Right cardiac atrium (tissue), 5 donors: ENCODE data around the gene DYNLL2. TPM values are rescaled to one million over a fixed set of nuclear protein-coding genes. Genes with fewer than 3 reads are reported as not detected.
"Not testable (repeated sequence)": the region's sequence is repeated elsewhere in the genome, so short reads cannot be mapped to it uniquely, and the experiment has no call there.

ENCODE experiments used
- ATAC-seq, 2 donors: fragments of 200-7000 bp; cut with Tn5 transposase; one replicate each; pipeline versions ENCODE4 v1.8.0 to v1.9.1; 2020; ENCODE audit warnings: moderate library complexity in 2 of 2, mild to moderate bottlenecking in 1 of 2
- DNase-seq, 3 donors: peaks; one replicate each; pipeline ENCODE4 v3.0.0-alpha.2; 2020
- H3K27ac ChIP-seq: one replicate; pipeline ENCODE4 v1.5.1; 2013; ENCODE audit warnings: mild to moderate bottlenecking, low read length, control low read depth, moderate library complexity
- H3K27me3 ChIP-seq: one replicate; pipeline ENCODE4 v1.6.1; 2013; ENCODE audit not compliant: control insufficient read depth, insufficient read depth
- H3K4me1 ChIP-seq: one replicate; pipeline ENCODE4 v1.6.1; 2013; ENCODE audit warnings: low read length; ENCODE audit not compliant: control insufficient read depth, insufficient read depth
- H3K4me3 ChIP-seq: one replicate; pipeline ENCODE4 v1.5.1; 2013; ENCODE audit warnings: low read length, control low read depth
- H3K9me3 ChIP-seq: one replicate; pipeline ENCODE4 v1.6.1; 2013; ENCODE audit warnings: low read length; ENCODE audit not compliant: control insufficient read depth
- WGBS: extraction: QIAGEN DNeasy Blood & Tissue Kit; methylation state at CpG from one replicate; pipeline ENCODE4 v1.1.7; 2013; 5-methylcytosine and 5-hydroxymethylcytosine counted together
- intact Hi-C, 4 donors: fragments of 100-400 bp; cut with DNase I; formaldehyde crosslinking; loops; one replicate each; pipeline versions ENCODE4 v1.11.0 to v1.14.0; 2022 to 2023
- polyA plus RNA-seq: library from polyadenylated mRNA; stranded (reverse); fragments of 200-250 nt; gene quantifications from one replicate; pipeline ENCODE4 v1.2.3, GENCODE V29; 2013
- total RNA-seq, 4 donors: library from RNA; stranded (reverse); fragmentation: NEBNext Ultra II Directional; extraction: Animal tissue kit (Norgen Biotek cat#: 25700); gene quantifications; one replicate each; pipeline ENCODE4 v1.2.1, GENCODE V29; 2021
- donor health status: healthy with polysubstance abuse.
- donor health status: DM: no; HTN: yes; CAD: no.
- donor health status: DM: no; HTN: no; CAD: no.
- donor health status: DM: no; HTN: yes; CAD: no; lungs with severe emphysema.
- donor health status: DM: yes; HTN: yes; CAD: no.

Gene DYNLL2
- total and polyA plus RNA-seq, 5 donors, result 58.1 to 73.4 (median 69.3) TPM

DNA sequence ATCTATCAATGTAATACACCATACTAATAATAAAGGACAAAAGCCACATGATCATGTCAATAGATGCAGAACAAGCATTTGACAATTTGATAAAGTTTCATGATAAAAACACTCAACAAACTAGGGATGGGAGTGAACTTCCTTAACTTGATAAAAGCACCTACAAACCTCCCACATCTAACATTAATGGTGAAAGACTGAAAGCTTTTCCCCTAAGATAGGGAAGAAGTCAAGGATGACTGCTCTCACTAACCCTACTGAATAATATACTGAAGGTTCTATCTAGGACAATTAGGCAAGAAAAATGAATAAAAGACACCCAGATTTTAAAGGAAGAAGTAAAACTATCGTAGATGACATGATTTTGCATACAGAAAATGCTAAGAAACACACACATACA lies 10.4 kb upstream of the DYNLL2 start:
- no peaks in the 10 kb centered on the region for H3K4me1 ChIP-seq
- no peak overlapping the region for H3K27ac ChIP-seq
- intact Hi-C loops, result no loop called here
- H3K27me3 ChIP-seq, result no peaks in the 10 kb centered on the region
- no peak for DNase-seq
- ATAC-seq, result no peak
- H3K4me3 ChIP-seq, result no peak overlapping the region
- WGBS, result 59% methylated on average over 1 of the region's 1 CpG
- H3K9me3 ChIP-seq, result no peaks in the 10 kb centered on the region

DNA sequence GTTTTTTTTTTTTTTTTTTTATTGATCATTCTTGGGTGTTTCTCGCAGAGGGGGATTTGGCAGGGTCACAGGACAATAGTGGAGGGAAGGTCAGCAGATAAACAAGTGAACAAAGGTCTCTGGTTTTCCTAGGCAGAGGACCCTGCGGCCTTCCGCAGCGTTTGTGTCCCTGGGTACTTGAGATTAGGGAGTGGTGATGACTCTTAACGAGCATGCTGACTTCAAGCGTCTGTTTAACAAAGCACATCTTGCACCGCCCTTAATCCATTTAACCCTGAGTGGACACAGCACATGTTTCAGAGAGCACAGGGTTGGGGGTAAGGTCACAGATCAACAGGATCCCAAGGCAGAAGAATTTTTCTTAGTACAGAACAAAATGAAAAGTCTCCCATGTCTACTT lies 10.0 kb upstream of the DYNLL2 start:
- intact Hi-C loops, H3K27me3 ChIP-seq, H3K9me3 ChIP-seq, DNase-seq, H3K4me1 ChIP-seq, H3K27ac ChIP-seq, H3K4me3 ChIP-seq, ATAC-seq: not testable (repeated sequence)
- WGBS, result 24% methylated on average over 7 of the region's 7 CpGs

DNA sequence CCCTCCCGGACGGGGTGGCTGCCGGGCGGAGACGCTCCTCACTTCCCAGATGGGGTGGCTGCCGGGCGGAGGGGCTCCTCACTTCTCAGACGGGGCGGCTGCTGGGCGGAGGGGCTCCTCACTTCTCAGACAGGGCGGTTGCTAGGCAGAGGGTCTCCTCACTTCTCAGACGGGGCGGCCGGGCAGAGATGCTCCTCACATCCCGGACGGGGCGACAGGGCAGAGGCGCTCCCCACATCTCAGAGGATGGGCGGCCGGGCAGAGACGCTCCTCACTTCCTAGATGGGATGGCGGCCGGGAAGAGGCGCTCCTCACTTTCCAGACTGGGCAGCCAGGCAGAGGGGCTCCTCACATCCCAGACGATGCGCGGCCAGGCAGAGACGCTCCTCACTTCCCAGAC lies 8.8 kb upstream of the DYNLL2 start:
- intact Hi-C loops, H3K9me3 ChIP-seq, ATAC-seq, H3K27ac ChIP-seq, H3K4me1 ChIP-seq, H3K27me3 ChIP-seq, H3K4me3 ChIP-seq, DNase-seq: not testable (repeated sequence)
- 94% methylated on average over 14 of the region's 28 CpGs for WGBS

DNA sequence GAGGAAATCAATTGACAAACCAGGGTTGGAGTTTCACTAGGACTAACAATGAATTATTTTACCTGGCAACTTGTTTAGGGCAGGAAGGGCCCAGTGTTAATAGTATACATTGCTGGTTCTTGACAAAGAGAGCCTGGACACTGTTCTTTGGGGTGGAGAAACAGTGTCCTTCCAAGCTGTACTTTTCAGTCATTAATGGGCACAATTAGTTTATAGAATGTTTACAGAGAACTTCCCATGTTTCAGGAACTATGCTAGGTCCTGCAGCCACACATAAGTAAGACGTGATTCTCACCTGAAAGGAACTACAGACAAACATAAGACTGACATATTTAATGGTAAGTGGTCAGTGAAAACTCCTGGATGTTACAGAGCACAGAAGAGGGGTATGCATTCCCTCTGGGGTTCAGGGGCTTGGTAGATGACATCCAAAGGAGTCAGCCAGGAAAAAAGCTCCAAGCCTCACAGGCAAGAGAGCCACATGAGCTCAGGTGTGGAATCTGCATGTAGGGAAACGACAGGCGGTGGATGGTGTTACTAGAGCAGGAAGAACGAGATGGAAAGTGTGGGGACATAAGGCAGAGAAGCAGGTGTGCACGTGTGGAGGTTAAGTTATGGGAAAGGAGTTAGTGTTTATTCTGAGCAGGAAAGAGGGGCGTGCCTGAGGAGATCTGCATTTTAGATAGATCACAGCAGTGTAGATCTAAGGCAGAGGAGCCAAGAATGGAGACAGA lies 3.8 kb upstream of the DYNLL2 start:
- WGBS, result 66% methylated on average over 6 of the region's 6 CpGs
- Histone ChIP-seq H3K4me3 (no peak overlapping the region), H3K27ac (no peak overlapping the region), H3K4me1 (no peaks in the 10 kb centered on the region), H3K9me3 (no peaks in the 10 kb centered on the region), H3K27me3 (no peaks in the 10 kb centered on the region)
- ATAC-seq, result no peak
- no peak for DNase-seq
- intact Hi-C loops, result loop anchor here (5.0 to 10.0 kb wide), 4 partner anchors 72 to 225 kb away; partner anchors contain the start of genes SRSF1 (in 4 of the 4) and MRPS23 (in 1 of the 4)

DNA sequence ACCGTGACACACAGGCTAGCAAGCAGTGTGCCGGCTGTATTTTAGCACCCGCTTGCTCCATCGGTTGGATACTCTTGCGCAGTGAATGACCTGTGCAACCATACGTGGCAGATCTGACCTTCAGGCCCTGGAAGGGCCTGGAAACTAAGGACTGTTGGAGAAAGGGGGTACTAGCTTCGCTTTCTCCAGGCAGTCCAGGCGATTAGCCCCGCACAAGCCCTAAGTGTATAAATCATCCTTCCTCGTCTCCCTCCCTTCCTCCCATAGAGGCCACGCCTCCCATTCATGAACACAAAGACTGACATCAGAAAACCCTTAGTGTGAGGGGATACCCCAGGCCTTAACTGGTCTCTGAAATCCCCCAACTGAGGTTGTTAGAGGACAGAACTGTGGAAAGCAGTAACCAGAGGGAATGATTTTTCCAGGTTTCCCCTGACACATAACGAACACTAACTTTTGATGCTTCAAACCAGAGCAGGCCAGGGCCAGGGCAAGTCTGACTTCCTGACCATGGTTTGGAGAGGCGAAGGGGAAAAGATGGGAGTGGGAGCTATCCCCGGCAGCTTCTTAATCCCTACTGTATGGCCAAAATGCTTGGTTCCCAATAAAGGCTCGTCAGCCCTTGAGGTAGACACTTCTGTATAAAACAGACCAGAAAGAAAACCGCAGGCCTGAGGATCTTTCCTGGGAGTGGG lies 1.4 kb upstream of the DYNLL2 start:
- Histone ChIP-seq H3K27me3 (no peaks in the 10 kb centered on the region), H3K4me1 (peaks cover 7% of the 10 kb centered on the region), H3K9me3 (no peaks in the 10 kb centered on the region), H3K27ac (no peak overlapping the region), H3K4me3 (no peak overlapping the region)
- intact Hi-C loops, result loop anchor here (5.0 to 10.0 kb wide), 4 partner anchors 74 to 227 kb away; partner anchors contain the start of genes SRSF1 (in 4 of the 4) and MRPS23 (in 1 of the 4)
- DNase-seq (no peak), ATAC-seq (no peak)
- 83% methylated on average over 16 of the region's 16 CpGs for WGBS

DNA sequence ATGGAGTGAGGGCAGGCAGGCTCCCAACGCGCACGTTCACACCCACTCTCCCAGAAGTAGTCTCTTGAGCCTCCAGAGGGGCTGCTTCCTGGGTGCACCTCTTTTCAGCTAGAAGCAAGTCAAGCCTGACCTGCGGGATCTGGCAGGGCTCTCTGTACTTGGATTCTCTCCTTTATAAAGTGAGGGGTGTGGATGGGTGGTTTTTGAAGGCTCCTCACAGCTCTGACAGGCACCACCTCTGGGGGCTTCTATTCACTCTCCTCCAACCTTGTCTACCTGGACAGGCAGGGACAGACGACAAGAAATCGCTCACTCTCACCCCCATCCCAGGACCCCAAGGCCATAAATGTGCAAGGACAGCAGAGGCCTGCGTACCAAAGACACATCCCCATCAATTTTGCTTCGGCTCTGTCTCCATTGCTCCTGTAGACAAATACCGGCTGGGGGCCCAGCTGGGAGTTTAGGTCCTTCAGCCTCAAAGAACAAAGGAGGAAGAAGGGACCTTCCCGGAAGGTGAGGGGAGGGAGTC lies 814 bp upstream of the DYNLL2 start:
- ATAC-seq, result no peak
- 76% methylated on average over 10 of the region's 10 CpGs for WGBS
- intact Hi-C loops, result loop anchor here (5.0 to 10.0 kb wide), 4 partner anchors 75 to 228 kb away; partner anchors contain the start of genes SRSF1 (in 4 of the 4) and MRPS23 (in 1 of the 4)

DNA sequence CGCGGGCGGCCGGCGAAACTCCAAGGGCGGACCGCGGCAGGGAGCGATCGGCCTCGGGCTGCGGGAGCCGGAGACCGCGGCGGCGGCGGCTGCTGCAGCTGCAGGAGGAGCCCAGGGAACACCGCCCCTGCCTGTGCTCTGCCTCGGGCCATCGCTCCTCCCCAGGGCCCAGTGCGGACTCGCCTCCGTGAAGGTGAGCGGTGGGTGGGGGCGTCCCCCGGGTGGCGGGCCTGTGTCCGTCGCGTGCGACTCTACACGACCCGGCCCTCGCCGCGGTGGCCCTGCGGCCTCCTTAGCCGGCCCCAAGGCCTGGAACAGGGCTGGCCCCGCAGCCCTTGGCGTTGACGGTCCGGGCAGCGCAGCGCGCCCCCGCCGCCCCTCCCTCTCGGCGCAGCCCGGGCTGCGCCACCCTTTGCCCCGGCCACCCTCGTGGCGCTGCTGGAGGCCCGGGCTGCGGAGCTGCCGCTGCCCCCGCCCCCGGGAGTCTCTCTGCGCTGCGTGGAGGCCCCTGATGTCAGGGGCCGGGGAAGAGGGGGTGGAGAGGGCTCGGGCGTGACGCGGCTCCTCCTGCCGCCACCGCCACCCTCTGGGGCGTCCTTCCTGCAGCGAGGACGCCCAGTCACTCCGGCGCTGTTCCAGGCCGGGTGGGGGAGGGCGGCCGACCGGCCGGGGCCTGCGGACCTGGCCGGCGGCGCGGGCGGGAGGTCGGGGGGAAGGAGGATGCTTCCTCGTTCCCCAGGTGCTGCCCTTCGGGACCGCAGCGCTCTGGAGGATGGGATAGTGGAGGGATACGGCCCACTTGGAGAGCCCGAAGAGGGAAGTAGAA lies 485 bp downstream of the DYNLL2 start:
- intact Hi-C loops, result loop anchor here (5.0 to 10.0 kb wide), 4 partner anchors 76 to 229 kb away; partner anchors contain the start of genes SRSF1 (in 4 of the 4) and MRPS23 (in 1 of the 4)
- peak; percentile 84 to 87 for ATAC-seq
- WGBS, result under 1% methylated on average over 92 of the region's 92 CpGs
- DNase-seq, result peak; percentile 79 to 91 (median 89)
- Histone ChIP-seq H3K4me1 (peaks cover 7% of the 10 kb centered on the region), H3K4me3 (peak overlapping the region; percentile 91), H3K27me3 (no peaks in the 10 kb centered on the region), H3K9me3 (no peaks in the 10 kb centered on the region), H3K27ac (peak overlapping the region; percentile 97)

More for the DNA sequence above, 814 bp upstream of the DYNLL2 start:
- Histone ChIP-seq H3K4me3 (no peak overlapping the region), H3K4me1 (peaks cover 7% of the 10 kb centered on the region), H3K27me3 (no peaks in the 10 kb centered on the region), H3K27ac (peak overlapping the region; percentile 10), H3K9me3 (no peaks in the 10 kb centered on the region)
- DNase-seq, result no peak

DNA sequence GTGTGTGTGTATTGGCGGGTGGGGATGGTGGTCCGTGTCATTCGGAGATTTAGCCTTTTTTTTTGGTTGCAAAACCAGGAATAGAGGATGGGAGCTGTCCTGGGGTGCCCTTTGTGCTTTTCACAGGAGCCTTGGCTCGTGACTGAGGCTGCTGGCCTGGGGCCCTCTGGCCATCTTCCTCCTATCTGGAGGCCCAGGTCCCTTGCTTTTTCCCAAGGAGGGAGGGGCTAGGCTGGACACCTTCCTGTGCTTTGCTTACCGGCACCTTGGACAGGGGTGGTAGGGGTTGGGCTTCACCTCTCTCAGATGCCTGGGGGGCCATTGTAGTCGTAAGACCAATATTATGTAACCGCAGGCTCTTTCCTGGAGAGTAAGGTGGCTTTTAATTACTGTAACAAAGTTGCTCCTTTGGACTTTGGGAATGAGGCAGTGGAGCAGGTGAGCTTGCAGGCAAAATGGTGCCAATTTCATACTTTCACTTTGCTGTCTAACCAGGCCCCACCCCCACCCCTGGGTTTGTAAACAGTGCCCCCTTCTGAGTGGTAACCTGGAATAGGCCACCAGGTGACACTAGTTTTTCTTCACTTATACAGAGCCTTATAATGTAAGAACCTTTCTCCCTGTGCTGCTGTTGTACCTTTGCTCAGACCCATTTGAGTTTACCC lies 1.2 kb downstream of the DYNLL2 start:
- no peaks in the 10 kb centered on the region for H3K9me3 ChIP-seq
- H3K27me3 ChIP-seq, result no peaks in the 10 kb centered on the region
- H3K4me3 ChIP-seq, result peak overlapping the region; percentile 91
- H3K4me1 ChIP-seq, result peaks cover 7% of the 10 kb centered on the region
- intact Hi-C loops, result loop anchor here (5.0 to 10.0 kb wide), 4 partner anchors 77 to 230 kb away; partner anchors contain the start of genes SRSF1 (in 4 of the 4) and MRPS23 (in 1 of the 4)
- under 1% methylated on average over 7 of the region's 7 CpGs for WGBS
- peak; percentile 9 to 16 for ATAC-seq
- DNase-seq, result peak; percentile 48 to 81 (median 80)
- peak overlapping the region; percentile 65 for H3K27ac ChIP-seq

DNA sequence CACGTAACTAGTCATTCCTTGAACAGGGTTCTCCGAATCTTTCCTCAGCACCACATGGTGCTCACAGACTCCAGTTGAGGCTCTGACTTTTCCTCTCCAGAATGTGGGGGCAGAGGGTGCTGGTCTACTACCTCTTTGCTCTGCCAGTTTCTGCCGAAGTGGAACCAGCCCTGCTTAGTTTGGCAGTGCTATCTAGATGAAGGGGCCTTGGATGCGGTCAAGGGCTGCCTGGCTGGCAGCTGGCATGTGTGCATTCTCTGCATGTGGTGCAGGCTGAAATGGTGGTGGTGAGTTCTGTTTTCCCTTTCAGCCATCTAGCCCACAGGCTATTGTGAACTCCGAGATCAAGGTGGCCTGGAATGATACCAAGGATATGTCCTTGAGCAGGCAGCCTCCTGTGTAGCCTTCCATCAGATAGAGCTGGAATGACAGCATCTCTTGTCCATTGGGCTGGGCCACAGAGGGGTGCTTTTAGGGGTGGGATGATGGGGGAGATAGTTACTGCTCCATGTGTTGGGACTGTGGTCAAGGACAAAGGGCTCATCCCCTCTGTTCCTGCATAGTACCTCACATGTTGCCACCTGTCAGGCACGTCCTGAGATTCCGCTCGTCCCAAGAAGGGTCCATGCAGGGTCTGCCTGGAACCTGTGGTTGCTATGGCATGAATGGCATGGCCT lies 2.0 kb downstream of the DYNLL2 start:
- Histone ChIP-seq H3K27me3 (no peaks in the 10 kb centered on the region), H3K27ac (peak overlapping the region; percentile 9), H3K4me3 (peak overlapping the region; percentile 91), H3K4me1 (peaks cover 7% of the 10 kb centered on the region), H3K9me3 (no peaks in the 10 kb centered on the region)
- WGBS, result 55% methylated on average over 8 of the region's 8 CpGs
- ATAC-seq (no peak), DNase-seq (no peak)
- intact Hi-C loops, result loop anchor here (10.0 kb wide), 3 partner anchors 80 to 230 kb away; partner anchors contain the start of genes SRSF1 (in 2 of the 4) and MRPS23 (in 1 of the 4)
